ENCODE measurements around the gene IMPDH1. TPM values are rescaled to one million over a fixed set of nuclear protein-coding genes. Genes with fewer than 3 reads are reported as not detected.

The IMPDH1 gene
- total and polyA plus RNA-seq, 11 donors = 12.3 to 65.3 (median 23.6) TPM

DNA sequence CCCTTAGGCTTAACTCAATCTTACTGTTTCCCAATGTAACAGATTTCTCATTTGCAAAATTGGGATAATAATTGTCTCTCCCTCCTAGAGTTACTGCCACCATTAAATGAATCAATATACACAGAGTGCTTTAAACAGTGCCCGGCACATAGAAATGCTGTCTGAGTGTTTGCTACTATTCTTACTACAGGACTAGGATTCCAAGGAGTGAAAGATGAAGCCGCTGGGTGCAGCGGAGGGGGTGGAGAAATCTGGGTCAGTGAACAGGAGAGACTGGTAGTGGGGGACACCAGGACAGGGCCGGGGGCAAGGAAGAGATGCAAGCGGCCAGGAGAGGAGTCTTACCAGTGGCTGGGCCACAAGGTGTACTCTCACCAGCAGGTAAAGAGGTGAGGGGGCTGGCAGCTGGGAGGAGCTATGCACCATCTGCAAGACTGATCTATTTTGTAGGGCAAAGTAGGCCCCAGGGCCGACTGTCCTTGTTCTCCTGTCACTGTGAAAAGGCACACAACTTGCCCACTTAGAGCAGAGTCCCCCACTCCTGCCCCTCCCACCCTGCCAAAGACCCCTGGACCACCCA lies 29.8 kb downstream of the IMPDH1 start:
- WGBS, 4 donors = 87 to 94% (median 93%) methylated on average over 5 to 6 of the region's 6 CpGs
- intact Hi-C loops (cut with DNase I) = no loop called here
- DNase-seq = no peak
- no peak overlapping the region for H3K27ac ChIP-seq
- H3K4me1 ChIP-seq = peaks cover 0 to 11% (median 0%) of the 10 kb centered on the region in 12 donors
- no peak for ATAC-seq
- H3K27me3 ChIP-seq = no peaks in the 10 kb centered on the region
- no peaks in the 10 kb centered on the region for H3K36me3 ChIP-seq
- H3K4me3 ChIP-seq = no peak overlapping the region
- TF ChIP-seq, protein P1, sequence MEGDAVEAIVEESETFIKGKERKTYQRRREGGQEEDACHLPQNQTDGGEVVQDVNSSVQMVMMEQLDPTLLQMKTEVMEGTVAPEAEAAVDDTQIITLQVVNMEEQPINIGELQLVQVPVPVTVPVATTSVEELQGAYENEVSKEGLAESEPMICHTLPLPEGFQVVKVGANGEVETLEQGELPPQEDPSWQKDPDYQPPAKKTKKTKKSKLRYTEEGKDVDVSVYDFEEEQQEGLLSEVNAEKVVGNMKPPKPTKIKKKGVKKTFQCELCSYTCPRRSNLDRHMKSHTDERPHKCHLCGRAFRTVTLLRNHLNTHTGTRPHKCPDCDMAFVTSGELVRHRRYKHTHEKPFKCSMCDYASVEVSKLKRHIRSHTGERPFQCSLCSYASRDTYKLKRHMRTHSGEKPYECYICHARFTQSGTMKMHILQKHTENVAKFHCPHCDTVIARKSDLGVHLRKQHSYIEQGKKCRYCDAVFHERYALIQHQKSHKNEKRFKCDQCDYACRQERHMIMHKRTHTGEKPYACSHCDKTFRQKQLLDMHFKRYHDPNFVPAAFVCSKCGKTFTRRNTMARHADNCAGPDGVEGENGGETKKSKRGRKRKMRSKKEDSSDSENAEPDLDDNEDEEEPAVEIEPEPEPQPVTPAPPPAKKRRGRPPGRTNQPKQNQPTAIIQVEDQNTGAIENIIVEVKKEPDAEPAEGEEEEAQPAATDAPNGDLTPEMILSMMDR (IDR thresholded peaks at IDR 0.05) = no peak
- TF ChIP-seq POLR2A (IDR thresholded peaks at IDR 0.05) = no peak
- H3K9me3 ChIP-seq = no peaks in the 10 kb centered on the region

DNA sequence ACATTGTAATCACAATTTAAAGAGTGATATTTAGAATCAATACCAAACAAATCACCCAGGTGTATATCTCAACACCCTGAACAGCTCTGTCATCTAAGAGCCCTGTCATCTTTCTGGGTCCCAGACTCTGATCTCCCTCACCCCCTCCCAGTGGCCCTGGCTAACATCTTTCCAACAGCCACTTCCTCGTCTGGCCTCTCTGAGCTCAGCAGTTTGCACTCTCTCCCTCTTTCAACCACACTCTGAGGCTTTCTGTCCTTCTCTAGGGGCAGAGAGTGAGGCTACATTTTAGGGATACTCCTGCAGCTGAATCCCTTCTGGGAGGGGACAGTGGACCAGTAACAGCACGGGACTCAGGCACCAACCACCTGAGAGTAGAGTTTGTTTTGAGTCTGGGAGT lies 31.1 kb downstream of the IMPDH1 start:
- no peak overlapping the region for H3K4me3 ChIP-seq
- H3K27ac ChIP-seq = no peak overlapping the region
- H3K9me3 ChIP-seq = no peaks in the 10 kb centered on the region
- TF ChIP-seq, protein P1 (IDR thresholded peaks at IDR 0.05) = no peak
- TF ChIP-seq POLR2A (IDR thresholded peaks at IDR 0.05) = no peak
- H3K4me1 ChIP-seq = peaks cover 0 to 11% (median 0%) of the 10 kb centered on the region in 12 donors
- ATAC-seq (no peak), DNase-seq (no peak)
- H3K36me3 ChIP-seq = no peaks in the 10 kb centered on the region
- intact Hi-C loops (cut with DNase I) = no loop called here
- 35 to 56% (median 45%) methylated on average over 2 of the region's 2 CpGs for WGBS, 4 donors
- no peaks in the 10 kb centered on the region for H3K27me3 ChIP-seq

DNA sequence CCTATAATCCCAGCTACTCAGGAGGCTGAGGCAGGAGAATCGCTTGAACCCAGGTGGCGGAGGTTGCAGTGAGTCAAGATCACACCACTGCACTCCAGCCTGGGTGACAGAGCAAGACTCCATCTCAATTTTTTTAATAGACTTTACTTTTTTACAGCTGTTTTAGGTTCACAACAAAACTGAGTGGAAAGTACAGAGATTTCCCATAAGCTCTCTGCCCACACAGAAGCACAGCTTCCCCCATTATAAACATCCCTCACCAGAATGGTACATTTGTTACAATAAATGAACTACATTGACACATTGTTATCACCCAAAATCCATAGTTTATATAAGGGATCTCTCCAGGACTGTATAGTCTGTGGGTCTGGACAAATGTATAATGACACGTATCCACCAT lies 33.7 kb downstream of the IMPDH1 start:
- no peak for ATAC-seq
- Histone ChIP-seq H3K36me3 (no peaks in the 10 kb centered on the region), H3K4me1 (peaks cover 0 to 4% (median 0%) of the 10 kb centered on the region in 12 donors), H3K4me3 (no peak overlapping the region), H3K27ac (no peak overlapping the region), H3K9me3 (no peaks in the 10 kb centered on the region), H3K27me3 (no peaks in the 10 kb centered on the region)
- intact Hi-C loops (cut with DNase I) = no loop called here
- DNase-seq = no peak
- TF ChIP-seq, protein P1 (IDR thresholded peaks at IDR 0.05) = no peak
- no peak for TF ChIP-seq POLR2A (IDR thresholded peaks at IDR 0.05)
- WGBS, 4 donors = 94 to 96% (median 95%) methylated on average over 3 of the region's 3 CpGs

DNA sequence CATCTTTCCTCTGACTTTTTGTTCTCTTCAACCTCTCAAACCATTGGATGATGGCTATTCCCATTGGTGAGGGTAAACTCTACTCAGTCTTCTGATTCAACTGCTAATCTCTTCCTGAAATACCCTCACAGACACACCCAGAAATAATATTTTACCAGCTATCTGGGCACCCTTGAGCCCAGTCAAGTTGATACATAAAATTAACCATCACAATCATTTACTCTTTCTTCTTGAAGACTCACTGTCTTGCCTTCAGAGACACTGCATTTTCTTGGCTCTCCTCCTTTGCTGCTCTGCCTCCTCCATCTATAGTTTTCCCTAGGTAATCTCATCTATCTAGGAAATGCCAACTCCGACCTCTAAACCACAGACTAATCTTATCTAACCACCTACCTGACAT lies 35.7 kb downstream of the IMPDH1 start:
- Histone ChIP-seq H3K36me3 (no peaks in the 10 kb centered on the region), H3K4me3 (no peak overlapping the region), H3K4me1 (no peaks in the 10 kb centered on the region), H3K27me3 (no peaks in the 10 kb centered on the region), H3K27ac (no peak overlapping the region), H3K9me3 (no peaks in the 10 kb centered on the region)
- 49 to 69% (median 59%) methylated on average over 1 of the region's 1 CpG for WGBS, 4 donors
- TF ChIP-seq POLR2A (IDR thresholded peaks at IDR 0.05) = no peak
- TF ChIP-seq, protein P1 (IDR thresholded peaks at IDR 0.05) = no peak
- ATAC-seq (no peak), DNase-seq (no peak)
- intact Hi-C loops (cut with DNase I) = no loop called here
